NCI-H1436 treated with DMSO at 0.1 percent for 48 hours (cell line): Measurements from ENCODE around the gene CSTB.
A peak's percentile ranks its signal among the peaks of the same experiment; 100 is the strongest.

ENCODE experiments used
- DNase-seq: peaks from one replicate; lab custom pipeline; 2025; lab: John Stamatoyannopoulos, UW

Gene CSTB

DNA sequence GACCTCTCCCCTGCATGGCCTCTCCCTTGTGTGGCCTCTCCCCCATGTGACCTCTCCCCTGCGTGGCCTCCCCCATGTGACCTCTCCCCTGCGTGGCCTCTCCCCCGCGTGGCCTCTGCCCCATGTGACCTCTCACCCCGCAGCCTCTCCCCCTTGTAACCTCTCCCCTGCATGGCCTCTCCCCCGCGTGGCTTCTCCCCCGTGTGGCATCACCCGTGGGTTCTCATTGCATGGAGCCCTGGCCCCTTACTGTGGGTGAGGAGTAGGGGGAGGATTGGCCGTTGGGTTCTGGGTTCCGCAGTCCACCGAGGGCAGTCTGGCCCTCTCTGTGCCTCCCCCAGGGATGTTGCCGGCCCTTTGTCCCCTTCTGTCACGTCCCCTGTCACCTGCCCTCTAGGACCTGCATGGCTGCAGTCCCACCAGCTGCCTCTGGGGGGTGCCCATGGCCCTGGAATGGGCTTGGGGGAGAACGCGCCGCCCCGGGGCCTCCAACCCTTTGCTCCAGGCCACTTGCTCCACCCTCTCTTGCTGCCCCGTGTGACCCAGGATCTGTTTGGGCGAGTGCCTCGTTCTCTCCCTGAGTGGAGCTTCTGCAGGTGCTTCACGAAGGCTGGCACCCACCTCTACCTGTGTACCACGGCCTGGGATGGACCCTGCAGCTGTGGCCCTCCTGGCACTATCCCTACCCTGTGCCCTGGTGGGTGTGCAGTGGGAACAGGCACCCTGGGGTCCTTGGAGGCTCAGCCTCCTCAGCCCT is 34.6 kb upstream of the CSTB start:
- DNase-seq = peak; percentile 18

DNA sequence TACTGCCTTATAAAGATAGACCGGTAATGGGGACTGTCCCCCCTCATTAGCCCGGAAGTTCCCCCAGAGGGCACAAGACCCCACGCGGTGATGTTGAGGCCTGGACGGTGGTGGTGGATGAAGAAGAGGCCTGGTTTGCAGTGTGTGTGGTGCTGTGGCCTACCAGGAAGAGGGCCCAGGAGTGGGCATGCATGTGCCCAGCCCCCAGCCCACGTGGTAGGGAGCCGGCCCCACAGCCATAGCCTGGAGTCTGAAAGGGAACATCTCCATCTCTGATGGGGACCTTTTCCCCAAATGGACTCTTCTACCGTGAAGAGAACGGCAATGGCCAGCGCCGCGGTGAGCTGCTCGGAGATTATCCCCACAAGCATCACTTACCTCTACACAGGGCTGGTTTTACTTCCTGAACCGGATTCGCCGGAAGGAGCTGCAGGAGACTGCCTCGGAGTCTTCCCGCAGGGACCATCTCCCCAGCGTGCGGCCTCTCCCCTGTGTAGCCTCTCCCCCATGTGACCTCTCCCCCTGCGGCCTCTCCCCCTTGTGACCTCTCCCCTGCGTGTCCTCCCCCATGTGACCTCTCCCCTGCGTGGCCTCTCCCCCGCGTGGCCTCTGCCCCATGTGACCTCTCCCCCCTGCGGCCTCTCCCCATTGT is 33.9 kb upstream of the CSTB start:
- no peak for DNase-seq

DNA sequence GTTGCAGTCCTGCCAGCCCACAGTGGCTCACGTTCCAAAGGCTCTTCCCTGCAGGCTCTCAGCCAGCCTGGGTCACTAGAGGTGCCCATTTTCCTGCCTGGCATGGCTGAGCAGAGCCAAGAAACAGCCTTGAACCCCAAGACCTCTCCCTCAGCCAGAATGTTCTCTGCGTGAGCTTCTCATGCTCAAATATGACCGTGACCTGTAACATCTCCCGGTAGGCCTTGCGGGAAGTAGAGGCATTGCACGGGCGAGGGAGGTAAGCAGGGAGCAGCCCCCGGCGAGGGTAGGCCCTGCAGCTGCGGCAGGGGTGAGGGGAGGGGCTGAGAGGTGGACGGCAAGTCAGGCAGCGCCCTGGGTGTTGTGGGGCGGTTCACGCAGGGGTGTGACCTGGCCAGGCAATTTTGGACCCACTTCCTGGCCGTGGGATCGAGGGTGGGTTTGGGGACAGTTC is 33.3 kb upstream of the CSTB start:
- no peak for DNase-seq

DNA sequence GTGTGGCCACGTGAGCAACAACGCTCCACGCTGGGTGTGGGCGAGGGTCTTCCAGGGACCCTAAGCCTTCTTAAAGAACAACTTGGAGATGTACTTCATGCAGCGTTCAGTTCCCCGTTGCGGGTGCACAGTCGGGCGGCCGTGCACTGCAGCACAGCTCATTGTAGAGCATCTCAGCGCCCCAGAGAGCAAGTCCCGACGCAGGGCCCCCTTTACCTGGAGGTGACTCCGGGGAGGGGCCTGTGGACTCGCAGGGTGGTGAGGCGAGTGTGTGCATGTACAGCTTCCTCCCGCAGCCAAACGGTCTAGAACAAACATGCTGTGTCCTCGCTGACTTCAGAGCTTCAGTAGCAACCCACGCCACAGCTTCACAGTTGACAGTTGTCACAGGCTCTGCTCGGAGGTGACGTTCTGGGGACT is 32.7 kb upstream of the CSTB start:
- DNase-seq = no peak

DNA sequence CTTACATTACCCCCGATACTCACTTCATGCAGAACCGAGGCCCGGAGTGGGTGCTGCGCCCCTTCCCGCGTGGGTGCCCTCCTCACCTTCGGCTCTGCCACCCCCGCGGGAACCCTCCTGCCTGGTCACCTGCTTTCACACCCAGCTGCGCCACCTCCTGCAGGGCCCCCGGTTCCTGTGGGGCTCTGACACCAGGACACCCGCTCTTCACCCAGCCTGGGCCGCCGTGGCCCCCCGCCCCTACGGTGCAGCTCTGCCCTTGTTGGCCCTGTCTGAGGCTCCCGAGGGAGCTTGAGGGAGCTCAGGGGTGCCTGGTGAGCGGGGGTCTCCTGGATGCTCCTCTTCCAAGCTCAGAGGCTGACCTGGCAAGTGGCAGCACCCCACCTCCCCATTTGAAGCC is 32.3 kb upstream of the CSTB start:
- no peak for DNase-seq

DNA sequence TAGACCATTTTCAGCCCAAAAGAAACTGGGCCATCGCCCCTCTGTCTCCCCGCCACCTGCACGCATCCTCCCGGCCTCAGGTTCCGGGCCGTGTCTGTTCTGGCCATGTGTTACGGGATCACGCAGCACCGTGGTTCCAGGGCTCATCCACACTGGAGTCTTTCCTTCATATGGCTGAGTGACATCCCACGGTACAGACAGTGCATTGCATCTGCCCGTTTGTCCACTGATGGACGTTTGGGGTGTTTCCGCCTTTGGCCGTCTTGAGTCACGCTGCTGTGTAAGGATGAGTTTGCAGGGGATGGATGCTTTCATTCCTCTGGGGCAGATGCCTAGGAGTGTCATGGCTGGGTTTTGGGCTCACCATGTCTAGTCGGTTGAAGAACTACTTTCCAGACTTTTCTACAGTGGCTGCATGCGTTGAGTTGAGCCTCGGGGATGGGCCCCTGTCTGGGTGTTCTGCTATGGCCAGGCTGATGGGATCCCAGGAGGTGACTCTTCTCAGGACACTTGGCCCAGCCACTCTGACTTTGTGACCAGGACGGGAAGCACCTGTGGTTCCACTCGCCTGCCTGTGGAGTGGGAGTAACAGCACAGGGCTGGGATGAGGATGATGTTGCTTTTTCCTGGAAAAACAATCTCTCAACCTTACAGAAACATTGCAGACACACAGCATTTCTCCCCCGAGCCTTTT is 30.1 kb upstream of the CSTB start:
- no peak for DNase-seq

DNA sequence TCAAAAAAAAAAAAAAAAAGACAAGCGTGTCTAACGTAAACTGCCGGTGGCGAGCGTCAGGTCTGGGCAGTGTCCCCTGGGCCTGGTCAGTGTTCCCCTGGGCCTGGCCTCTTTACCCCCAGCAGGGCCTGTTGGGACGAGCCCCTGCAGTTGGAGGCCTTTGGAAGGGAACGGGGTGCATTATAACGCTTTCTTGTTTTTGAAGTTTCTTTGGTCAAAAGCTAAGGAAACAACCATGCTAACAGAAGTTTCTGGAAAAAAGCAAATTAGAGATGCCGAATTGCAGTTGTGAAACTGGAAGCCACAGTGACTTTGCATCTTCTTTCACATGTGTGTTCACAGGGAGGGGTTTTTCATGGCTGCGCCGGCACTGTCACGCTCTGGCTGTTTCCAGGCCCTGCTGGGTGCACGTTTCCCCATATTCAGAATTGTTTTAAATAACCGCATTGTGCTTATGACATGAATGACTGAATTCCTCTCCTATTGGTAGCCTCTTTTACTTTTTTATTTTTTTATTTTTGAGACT is 29.2 kb upstream of the CSTB start:
- no peak for DNase-seq

DNA sequence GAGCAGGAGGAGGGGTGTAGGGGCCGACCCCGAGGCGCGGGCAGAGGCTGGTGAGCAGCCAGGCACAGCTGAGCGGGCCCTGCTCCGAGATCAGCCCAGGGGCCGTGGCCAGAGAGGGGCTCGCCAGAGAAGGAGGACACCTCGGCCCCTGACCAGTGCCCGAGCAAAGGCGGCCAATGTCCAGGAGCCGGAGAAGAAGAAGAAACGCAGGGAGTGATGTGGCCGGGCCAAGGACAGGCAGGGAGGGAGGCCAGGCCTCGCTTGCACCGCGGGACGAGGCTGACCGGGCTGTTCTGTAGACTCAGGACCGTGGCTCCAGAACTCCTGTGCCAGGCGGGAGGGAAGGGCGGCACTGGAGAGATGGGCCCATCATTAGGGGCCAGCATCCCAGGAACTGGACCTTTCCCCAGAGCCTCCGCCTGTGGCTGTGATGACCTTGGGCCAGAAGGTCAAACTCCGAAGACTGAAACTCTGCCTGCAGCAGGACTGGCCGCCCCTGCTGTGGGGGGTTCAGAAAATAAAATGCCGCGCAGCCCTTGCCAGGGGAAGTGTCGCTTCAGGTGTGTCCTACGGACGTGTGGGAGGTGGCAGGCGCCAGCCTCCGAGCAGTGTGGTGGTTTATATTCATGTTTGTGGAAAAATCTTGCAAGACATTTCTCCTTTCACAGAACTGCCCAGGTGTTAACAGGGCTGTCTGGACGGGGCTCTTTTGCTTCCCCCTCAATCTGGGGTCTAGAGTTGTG is 27.6 kb upstream of the CSTB start:
- no peak for DNase-seq

DNA sequence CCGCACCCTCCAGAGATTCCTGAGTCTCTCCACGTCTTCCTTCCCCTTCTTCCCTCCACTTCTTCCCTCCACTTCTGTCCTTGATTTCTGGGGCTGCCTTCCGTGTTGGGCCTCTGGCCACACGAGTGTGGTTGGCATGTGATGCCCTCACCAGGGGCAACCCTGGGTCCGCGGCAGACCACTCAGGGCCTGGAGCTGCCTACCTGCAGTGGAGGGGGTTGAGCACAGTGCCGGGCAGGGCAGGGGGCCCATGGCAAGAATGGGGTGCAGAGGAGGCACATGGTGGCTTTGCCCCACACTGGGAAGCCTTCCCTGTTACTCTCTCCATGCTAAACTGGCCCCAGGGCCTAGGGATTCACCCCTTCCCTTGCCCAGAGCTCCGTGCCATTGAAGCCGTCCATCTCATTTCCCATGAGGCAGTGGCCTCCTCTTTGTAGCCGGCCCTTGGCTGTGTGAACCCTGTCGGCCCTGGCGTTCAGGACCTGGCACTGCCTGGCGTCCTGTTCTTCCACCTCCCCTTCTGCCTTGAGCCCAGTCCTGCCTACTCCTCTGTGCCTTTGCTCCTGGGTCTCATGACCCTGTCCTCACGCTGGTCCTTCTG is 26.7 kb upstream of the CSTB start:
- no peak for DNase-seq

DNA sequence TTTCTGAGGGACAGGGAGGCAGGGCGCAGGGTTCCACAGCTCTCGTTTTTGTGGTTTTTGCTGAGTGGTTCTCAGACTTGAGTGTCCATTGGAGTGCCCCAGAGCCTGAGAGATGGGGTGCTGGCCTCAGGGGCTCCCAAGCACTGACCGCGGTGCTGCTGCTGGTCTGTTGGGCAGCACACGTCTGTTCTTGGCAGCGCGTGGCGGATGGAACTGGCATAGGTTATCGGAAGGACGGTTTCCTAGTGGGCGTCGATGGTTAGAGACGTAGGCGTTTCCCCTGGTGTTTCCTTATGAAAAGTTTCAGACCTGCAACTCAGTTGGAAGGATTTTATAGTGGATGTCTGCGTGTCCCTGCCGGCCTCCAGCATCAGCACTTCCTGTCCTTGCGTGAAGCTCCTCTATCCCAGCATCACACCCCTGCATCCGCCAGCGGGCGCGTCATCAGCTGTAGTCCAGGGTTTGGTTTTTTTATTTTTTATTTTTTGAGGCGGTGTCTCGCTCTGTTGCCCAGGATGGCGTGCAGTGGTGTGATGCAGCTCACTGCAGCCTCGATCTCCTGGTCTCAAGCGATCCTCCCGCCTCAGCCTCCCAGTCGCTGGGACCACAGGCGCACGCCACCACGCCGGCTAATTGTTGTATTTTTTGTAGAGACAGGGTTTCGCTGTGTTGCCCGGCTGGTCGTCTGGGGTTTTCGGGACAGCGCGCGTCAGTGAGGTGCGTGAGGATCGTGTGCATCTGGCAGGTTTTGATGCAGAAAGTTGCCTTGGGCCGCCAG is 25.1 kb upstream of the CSTB start:
- DNase-seq = no peak

DNA sequence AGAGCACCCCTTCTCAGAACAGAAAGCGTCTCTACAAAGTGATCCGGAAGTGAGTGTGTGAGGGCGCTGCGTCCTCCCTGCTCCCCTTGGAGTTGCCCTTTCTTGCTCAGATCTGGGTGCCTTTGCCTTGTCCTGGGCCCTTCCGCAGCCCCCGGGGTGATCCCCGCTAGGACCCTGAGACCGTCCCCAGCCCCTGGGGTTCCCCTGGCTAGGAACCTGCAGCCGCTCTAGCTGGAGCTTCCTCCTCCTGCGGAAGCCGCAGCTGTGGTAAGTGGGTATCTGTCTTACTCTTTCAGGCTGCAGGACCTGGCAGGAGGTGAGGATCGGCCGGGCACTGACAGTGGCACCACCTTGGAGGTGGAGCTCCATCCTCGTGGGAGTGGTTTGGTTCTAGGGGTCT is 24.5 kb upstream of the CSTB start:
- DNase-seq = no peak

DNA sequence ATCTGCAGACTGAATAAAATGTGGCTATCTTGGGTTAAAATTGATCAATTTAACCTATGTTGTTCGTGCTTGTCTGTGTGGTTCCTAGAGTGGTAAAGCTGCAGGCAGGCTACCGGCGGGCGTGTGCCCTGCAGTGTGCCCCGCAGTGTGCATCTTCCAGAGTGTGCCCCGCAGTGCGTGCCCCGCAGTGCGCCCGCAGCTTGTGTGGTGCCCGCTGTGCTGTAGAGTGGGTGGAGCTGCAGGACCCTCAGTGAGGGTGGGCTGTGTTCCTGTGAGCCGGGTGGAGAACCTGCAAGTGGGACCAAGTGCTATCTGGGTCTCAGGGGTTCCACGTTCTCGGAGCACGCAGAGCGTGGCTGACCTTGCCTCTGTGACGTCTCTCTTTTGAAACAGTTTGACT is 24.0 kb upstream of the CSTB start:
- no peak for DNase-seq

DNA sequence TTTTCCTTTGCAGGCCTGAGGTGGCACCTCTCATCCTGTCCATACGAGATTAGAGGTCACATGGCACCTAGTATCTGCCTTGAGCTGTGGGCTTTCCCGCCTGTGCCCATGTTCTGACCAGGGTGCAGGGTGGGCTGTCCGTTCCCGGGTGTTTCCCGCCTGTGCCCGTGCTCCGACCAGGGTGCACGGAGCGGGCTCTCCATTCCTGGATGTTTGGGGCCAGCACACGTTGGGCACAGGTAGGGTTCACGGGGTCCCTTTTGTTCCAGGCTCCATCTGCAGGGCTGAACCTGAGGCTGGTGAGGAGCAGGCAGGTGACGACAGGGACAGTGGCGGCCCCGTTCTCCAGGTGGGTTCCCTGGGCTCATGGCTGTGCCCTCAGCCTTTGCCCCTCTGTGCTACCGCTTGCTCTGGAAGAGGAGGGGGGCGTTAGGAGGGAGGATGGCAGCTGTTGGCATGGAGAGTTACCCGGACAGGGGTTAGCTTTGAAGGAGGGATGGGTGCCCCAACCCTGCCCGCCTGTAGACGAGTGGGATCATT is 23.3 kb upstream of the CSTB start:
- no peak for DNase-seq

DNA sequence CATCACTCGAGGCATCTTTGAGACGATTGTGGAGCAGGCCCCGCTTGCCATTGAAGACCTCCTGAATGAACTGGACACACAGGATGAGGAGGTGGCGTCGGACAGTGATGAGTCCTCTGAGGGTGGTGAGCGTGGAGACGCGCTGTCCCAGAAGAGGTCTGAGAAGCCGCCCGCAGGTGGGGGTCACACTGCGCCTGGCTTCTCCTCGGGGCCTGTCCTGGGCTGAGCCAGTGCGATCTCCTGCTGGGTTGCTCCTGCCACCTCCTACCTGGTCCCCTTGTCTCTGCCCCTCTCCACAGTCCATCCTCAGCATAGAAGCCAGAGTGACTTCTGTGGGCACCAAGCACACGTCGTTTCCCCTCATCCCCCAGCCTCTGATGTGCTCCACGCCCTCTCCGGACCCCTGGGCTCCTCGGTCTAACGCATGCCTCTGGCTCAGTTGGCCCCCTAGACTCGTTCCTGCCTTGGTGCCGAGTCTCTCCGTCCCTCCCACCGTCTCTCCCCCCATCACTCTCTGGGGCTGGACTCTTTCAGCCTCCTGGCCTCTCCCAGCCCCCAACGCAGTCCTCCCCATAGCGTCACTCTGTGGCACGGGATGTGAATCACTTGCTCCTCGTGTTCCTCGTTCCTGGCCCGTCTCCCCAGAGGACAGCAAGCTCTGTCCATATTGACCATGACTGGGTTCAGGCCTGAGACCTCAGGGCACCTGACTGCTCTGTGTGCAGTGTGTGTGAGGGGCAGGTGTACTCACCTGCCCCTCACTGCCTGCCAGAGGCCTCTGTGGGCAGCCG is 22.0 kb upstream of the CSTB start:
- no peak for DNase-seq

DNA sequence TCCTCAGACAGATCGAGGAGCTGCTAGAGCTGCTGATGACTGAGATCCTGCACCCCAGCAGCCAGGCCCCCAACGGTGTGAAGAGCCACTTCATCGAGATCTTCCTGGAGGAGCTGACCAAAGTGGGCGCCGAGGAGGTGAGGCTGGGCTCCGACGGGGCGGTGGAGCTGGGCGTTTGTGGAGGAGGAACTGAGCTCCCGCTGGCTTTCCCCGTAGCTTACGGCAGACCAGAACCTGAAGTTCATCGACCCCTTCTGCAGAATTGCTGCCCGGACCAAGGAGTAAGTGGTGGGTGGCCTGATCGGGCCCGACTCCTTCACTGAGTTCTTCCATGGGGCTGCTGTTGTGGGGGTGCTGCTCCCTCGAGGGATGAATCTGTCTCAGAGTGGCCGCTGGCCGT is 21.3 kb upstream of the CSTB start:
- no peak for DNase-seq

DNA sequence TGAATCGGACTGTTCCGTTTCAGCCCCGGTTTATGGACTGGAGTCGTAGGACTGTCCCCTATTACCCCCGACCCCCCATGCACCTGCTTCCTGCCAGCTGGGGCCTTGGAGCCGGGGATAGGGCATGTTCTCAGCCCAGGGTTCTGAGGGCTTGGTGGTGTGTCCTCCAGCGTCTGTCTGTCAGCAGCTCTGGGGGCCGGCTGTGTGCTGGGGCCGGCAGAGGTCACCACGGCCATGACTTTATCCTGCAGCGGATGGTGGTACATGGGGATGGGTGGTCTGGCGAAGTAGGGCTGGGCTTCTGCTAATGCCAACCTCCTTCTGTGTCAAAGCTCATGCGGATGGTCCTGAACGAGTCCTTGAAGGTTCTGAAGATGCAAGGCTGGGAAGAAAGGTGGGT is 18.7 kb upstream of the CSTB start:
- no peak for DNase-seq

DNA sequence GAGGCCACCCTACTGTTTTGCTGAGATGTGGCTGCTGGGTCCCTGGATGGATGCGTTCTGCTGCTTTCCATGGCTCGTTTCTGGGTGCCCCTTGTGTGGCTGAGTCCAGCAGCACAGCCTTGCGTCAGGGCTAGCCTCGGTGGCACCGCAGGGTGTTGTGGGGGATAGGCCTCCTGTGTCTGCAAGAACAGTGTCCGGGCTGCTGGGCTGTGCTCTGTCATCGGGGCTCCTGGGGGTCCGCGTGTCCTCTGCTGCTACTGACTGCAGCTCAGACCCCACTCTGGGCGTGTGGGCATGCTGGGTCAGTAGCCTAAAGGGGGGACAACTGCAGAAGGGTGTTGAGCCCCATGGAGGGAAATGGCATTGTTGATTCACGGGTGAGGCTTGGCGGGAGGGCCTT is 18.2 kb upstream of the CSTB start:
- DNase-seq = no peak

DNA sequence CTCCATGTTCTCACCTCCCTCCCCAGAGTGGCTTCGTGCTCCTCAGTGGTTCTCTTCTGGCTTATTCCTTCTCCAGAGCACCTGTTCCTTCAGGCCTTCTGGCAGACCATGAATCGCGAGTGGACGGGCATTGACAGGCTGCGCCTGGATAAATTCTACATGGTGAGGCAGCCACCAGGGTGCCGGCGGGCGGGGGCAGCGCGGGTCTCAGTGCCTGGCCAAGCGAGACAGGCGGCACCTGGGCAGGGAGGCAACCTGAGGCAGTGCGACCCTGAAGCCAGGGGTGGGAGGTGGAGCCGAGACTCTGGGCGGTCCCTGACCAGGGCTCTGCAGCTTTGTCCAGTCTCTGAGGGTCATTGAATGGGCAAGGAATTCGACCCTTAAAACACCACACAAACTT is 17.1 kb upstream of the CSTB start:
- no peak for DNase-seq

DNA sequence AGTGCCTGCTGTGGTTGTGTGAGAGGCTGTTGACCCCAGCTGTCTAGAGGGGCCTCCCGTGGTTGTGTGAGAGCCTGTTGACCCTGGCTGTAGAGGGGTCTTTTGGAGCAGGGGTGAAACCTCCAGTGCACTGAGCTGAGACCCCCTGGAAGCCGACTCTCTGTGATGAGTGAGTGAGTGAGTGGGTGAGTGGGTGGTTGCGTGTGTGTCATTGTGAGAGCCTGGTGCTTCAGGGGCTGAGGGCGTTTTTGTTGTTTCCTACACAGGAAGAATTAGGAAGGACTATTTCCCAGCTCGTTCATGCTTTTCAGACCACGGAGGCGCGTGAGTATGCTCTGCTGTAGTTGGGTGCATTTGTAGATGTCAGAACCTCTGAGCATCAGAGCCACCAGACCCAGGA is 16.3 kb upstream of the CSTB start:
- DNase-seq = no peak

DNA sequence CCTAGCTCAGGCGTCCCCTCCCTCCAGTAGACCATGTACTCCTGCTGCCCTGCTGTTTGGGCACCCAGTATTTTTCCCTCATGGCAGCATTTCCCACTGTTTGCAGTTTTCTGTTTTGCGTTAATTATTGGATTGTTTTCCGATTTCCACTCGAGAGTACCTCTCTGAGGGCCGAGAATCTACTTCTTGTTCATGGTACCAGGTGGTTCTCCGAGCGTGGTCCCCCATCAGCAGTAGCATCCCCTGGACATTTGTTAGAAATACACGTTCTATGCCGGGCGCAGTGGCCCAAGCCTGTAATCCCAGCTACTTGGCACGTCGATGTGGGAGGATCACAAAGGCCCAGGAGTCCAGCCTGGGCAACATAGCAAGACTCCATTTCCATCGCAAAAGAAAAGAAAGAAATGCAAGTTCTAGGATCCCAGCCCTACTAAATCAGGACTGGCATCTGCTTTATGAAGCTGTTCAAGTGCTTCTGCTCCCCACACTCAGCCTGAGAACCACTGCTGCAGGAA is 14.0 kb upstream of the CSTB start:
- no peak for DNase-seq
